Cerebellar nuclear complex (tissue), 1 donor: Measurements from ENCODE around the gene ACLY.
"Not testable (repeated sequence)": the region's sequence is repeated elsewhere in the genome, so short reads cannot be mapped to it uniquely, and the experiment has no call there.

Experiments used
- DNase-seq, 2 experiments: peaks; one replicate each; lab custom pipeline; 2025; lab: John Stamatoyannopoulos, UW

The ACLY gene

DNA sequence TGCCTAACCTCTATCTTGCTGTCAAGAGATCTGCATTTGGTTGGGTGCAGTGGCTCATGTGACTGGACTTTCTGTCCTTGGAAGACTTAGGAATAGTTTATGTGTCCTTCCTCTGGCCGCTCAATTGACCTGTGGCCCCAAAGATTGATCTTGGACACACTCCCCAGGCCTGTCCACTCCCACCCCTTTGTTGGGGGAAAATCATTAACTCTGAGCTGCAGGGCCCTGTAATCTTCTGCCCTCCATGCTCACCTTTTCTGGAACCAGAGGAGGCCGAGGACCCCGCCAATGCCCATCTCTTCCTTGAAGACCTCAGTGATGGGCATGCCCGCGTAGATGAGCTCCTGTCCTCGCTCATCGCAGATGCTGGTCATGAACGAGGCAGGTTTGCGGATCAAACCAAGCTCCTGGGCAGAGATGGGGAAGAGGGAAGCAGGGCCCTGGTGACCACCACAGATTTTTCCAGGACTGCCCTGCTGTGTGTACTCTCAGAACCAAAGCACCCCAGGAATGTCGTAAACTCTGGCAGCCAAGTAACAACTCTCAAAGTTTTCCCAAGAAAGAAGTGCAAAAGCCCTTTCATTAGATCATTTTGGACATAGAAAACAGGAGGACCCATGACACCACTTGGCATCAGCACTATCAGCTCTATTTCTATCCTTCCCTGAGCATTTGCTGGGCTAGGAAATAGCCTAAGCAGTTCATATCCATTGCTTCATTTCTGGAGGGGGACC is 45.0 kb downstream of the ACLY start:
- DNase-seq, result no peak

DNA sequence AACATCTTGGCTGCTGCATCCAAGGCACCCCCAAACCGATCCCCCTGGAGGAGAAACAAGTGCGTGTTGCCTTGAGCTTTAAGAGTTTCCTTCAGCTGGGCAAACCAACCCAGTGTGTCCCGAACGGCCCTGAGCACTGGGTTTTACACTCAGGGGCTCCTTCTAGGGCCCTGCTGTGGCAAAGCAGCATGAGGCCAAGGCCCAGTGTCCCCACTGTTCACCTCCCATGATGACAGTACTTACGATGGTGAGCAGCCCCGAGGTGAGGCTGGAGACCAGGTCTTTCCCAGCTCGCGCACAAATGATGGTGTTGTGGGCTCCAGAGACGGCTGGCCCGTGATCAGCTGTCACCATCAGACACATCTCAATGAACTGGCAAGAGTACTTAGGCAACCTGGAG is 47.0 kb downstream of the ACLY start:
- DNase-seq, result no peak

DNA sequence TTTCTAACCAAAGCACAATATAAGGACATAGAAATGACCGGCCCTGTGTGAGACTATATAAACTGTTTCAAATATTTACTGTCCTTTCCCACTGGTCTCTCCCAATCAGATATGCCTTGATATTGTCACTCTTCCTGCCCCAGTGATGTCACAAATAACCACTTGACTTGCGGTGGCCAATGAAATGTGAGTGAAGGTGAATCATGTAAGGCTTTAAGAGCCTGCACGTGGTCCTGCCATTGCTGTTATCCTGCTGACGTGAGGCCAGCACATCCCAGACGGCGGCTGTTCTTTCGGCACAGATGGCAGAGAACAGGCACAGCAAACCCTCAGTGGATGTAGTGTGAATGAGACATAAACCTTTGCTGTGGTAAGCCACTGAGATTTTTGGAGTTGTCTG is 48.1 kb downstream of the ACLY start:
- no peak for DNase-seq

DNA sequence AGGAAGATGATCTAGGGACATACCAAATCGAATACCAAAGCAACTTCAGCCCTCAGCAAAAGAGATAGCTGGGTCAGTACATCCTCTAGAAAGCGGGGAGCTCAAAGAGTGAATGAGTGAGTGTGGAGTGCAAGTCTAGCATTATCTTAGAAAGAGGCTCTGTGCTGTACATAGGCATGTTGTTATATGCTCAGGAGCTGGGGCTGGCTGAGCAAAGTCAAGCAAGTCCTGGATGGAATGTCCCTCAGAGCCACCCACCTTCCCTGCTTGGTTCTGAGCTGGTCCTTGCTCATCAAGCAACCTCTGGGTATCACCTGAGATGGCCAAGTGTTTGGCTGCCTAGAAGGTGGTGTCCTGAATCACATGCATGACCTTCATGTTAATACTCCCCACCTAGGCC is 48.7 kb downstream of the ACLY start:
- no peak for DNase-seq

DNA sequence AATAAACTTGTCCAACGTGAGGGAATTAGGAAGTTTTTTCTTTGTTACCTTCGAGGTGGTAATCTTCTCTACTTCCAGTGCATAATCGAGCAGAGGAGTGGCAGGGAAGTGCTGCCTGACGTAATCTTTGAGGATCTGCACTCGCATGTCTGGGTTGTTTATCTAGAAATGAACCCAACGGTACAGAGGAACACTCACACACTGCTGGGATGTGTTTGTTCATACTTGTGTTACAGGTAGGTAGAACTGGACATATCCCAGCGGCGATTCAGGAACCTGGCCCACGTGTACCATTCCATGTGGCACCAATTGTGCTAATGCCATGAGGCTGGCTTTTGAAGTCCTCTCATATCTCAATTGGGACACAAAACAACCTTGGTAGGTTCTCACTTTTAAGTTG is 49.3 kb downstream of the ACLY start:
- DNase-seq, result no peak

DNA sequence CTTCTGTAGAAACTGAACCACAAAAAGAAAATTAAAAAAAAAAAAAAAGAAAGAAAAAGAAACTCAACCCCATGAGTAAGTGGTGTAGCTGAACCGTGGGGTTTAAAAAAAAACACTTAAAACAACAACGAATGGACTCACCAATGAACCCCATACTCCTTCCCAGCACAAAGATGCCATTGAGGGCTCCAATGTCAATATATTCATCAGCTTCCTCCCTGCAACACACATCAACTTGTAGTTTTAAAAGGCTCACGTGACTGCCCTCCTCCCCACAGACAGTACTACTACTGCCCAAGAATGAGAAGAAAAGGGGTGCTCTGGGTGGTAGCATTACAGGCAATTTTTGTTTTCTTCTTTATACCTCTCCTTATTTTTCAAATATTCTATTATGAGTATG is 50.2 kb downstream of the ACLY start:
- DNase-seq, result no peak

DNA sequence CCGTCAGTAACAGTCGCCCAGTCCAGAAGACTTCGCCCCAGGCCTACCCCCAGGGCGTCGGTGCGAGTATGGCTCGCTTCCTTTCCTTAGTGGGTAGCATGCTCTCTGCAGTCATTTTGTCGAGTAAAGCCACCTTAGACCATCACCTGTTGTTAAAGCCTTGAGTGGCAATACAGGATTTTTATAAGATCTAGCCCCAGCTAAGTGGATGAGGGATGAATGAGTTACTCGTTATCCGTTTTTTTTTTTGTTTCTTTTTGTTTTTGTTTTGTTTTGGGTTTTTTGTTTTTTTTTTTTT is 53.2 kb downstream of the ACLY start:
- no peak for DNase-seq

DNA sequence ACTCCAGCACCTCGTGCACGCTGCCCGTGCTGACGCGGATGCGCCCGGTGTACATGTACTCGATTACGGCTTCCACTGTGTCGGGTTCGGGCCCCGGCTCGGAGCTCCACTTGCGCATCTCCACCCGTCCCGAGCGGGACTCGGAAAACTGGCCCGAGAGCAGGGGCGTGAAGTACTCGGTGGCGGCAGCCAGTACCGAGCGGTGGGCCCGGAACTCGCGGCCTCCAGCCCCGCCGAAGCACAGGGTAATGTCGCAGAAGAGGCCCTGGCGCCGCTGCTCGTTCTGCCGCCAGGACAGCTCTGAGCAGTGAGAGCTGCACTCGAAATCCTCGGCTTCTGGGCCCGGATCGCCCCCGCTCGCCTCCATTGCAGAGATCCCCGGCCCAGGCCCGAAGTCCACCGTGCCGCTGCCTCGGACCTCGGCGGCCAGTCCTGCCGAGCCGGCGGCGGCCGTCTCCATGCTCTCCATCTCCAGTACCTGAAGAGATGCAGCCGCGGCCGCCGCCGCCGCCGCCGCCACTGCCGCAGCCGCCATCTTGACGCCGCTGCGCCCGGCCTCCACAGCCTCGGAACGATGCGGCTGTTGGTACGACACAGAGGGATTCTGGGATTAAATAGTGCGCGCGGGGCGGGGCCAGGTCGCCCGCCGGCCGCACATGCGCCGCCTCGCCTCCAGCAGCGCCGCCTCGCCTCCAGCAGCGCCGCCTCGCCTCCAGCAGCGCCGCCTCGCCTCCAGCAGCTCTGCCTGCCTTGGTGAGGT is 53.7 kb downstream of the ACLY start, which contains the start of gene KLHL11:
KLHL11 (minus strand) TSS at position 588 of the 760 bp plus-strand sequence; CDS start at position 535, 53 bp downstream.
- peak; percentile 38 to 68 for DNase-seq

DNA sequence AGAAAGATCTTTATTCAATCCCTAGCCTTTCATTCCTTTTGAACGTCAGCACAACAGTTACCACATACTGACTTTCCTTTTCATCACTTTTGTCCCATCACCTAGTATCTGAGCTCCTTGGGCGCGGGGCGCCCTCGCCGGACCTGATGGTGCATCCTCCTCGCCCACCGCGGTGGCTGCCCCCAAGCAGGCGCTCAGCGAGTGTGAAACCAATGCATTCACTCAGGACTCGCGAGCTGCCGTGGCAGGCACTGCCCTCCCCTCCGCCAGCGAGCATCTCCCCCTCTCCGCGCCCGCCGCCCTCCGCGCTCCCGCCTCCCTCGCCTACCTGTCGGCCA is 54.3 kb downstream of the ACLY start:
- DNase-seq, result no peak

DNA sequence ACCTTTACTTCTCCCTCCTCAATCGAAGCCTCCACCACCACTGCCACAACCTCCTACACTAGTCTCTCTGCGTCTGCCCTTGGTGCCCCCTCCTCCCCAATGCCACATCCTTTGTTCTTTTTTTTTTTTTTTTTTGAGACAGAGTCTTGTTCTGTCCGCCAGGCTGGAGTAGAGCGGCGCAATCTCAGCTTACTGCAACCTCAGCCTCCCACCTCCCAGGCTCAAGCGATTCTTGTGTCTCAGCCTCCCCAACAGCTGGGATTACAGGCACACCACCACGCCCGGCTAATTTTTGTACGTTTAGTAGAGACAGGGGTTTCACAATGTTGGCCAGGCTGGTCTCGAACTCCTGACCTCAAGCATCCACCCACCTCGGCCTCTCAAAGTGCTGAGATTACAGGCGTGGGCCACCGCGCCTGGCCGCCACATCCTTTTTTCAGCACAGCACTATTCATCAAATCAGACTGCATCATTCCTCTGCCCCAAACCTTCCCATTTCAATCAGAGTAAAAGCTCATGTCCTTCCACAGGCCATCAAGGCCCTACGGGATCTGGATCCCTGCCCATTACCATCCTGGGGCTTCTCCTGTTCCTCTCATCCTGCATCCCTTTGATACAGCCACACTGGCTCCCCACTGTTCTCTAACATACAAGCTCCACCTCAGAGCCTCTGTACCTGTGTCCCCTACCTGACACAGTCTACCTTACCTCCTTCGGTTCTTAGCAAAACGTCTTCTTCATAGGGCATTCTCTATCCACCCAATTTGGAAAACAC is 55.5 kb downstream of the ACLY start:
- DNase-seq, result no peak

DNA sequence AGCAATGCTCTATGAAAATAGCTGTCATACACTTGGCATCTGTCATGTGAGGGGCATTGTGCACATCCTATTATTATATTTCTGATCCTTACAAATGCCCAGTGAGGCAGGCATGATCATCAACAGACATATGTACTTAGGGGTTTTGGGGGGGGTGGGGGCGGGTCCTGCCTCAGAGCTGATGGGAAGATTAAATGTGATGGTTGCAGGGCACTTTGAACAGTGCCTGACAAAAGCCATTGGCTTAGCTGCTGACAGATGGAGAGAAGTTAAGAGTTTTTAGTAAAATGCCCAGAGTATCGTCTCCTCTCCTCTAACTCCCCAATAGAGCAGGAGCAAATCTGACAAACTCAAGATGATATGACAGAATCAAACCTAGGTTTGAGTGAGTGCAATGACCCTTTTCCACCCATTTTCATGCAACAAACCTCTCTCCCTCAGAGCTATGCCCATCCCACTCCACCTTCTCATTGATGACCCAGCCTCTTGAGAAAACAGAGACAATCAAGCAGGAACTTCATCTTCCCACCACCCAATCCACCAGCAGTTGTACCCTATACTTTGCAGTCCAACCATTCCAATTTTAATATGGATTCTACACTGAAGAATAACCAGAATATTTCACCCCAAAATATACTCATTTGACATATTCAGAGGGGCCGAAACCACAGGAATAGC is 58.4 kb downstream of the ACLY start:
- DNase-seq, result no peak

DNA sequence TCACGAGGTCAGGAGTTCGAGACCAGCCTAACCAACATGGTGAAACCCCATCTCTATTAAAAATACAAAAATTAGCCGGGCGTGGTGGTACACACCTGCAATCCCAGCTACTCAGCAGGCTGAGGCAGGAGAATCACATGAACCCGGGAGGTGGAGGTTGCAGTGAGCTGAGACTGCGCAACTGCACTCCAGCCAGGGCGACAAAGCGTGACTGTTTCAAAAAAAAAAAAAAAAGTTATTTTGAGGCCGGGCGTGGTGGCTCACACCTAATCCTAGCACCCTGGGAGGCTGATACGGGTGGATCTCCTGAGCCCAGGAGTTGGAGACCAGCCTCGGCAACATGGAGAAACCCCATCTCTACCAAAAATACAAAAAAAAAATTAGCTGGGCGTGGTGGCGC is 67.4 kb downstream of the ACLY start:
- not testable (repeated sequence) for DNase-seq

DNA sequence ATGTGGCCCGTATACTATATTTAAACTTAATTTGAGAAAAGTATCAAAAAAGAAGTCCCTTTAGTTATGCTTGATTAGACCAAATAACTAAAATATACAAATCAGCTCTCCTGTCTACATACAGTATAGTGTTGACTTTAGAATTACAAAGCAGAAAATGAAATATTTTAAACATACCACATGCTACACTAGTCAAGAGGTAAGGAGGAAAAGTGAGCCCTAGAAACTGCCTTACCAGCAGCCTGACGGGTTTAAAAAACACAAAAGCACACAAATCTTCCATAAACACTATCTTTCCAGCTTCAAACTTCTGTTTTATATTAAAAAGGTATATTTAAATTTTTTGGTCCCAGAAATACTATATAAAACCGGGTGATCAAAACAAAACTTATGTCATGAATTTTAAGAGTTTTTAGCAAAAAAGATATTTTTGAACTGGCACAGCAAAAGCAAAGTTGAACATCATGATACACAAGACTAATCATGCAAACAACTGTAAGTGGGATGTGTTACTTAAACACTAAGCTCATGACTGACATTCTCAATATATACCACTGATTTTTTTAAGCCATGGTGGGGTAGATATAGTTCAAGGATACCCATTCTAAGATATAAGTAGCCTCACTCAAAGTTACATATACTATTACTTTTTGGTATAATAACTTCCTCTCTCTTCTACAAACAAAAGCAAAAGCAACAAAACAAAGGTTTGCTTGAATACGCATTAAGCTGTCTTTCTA is 69.3 kb downstream of the ACLY start:
- no peak for DNase-seq

DNA sequence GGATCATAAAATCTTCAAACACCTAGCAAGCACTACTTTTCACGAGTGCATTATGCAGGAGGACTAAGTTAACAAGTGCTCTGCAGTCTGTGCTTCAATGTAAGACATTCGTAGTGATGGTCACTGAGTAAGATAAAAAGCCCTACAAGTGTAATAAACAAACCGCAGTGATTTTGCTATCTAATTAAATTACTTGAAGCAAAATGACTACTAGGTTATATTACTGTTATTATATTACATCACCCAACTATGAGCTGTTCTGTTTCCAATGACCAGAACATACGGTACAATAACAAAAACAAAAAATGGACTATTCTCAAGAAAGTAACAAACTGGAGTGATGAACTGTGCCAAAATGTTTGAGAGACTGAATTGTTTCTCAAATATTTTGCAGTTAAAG is 70.0 kb downstream of the ACLY start:
- no peak for DNase-seq

DNA sequence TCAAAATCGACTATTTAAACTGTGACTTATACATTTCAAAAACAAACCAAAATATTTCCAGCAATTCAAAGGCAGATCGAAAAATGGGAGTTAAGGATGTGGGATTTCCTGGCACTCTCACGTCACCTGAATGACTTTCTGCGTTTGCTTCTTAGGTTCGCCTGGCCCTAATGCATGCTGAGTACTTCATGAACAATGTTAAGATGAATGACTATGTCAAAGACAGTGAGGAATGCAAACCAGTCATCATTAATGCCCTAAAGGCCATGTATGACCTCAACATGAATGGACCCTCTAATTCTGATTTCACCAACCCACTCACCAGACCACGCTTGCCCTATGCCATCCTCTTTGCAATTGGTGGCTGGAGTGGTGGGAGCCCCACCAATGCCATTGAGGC is 73.8 kb downstream of the ACLY start:
- no peak for DNase-seq

DNA sequence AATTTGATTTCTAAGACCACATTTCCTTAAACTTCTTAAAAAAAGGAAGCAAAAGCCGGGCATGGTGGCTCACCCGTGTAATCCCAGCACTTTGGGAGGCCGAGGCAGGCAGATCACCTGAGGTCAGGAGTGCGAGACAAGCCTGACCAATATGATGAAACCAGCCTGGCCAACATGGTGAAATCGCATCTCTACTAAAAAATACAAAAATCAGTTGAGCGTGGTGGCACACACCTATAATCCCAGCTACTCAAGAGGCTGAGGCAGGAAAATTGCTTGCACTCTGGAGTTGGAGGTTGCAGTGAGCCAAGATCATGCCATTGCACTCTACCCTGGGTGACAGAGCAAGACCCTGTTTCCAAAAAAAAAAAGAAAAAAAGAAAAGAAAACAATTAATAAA is 78.0 kb downstream of the ACLY start:
- not testable (repeated sequence) for DNase-seq

DNA sequence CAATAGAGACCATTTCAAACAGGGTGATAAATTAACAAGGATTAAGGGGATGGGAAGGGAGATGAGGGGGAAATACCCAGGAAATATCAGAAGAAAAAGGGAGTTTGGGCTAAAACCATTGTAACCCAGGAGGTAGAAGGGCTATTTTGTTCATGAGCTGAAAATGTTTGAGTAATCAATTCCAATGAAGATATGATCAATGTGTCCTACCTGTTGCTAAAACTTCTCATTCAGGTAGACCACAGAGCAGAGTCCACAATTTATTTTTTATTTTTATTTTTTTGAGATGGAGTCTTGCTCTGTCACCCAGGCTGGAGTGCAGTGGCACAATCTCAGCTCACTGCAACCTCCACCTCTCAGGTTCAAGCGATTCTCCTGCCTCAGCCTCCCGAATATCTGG is 79.3 kb downstream of the ACLY start:
- DNase-seq, result not testable (repeated sequence)

DNA sequence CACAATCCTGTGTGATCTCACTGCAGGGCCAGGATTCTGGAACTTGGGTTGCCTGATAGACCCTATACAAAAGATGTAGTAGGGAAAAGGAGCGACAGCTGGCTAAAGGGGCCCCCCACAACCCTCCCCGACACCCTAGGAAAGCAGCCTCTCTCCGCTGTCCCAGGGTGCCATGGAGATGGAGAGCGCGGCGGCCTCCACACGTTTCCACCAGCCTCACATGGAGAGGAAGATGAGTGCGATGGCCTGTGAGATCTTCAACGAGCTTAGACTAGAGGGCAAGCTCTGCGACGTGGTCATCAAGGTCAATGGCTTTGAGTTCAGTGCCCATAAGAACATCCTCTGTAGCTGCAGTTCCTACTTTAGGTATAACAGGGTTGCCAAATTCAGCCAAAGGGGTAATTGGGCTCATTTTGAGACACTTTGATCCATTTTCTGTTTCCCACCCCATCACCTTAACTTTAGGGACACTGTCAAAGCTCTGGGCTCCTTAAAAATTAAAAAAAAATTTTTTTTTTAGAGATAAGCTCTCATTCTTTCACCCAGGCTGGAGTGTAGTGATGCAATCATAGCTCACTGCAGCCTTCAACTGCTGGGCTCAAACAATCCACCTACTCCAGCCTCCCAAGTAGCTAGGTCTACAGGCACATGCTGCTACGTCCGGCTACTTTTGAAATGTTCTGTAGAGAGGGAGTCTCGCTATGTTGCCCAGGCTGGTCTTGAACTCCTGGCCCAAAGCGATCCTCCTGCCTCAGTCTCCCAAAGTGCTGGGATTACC is 80.8 kb downstream of the ACLY start, which contains the start of gene KLHL10:
KLHL10 (plus strand) TSS at position 65 of the 778 bp plus-strand sequence; CDS start at position 173, 108 bp downstream.
- DNase-seq, result no peak

DNA sequence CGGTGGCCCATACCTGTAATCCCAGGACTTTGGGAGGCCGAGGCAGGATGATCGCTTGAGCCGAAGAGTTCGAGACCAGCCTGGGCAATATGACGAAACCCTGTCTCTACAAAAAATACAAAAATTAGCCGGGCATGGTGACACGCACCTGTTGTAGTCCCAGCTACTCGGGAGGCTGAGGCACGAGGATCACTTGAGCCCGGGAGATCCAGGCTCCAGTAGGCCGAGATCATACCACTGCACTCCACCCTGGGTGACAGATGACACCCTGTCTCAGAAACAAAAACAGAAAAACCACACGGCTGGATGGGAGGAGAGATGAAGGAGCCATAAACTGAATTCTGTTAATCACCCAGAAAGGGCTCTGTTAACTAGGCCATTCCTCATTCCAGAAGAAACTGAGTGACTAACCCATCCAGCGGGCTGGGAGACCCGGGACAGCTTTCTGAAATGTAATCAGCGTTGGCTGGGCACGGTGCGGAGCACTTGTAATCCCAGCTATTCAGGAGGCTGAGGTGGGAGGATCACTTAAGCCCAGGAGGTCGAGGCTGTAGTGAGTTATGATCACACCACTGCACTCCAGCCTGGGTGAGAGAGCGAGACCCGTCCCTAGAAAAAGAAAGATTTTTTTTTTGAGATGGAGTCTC is 82.1 kb downstream of the ACLY start:
- DNase-seq, result no peak

DNA sequence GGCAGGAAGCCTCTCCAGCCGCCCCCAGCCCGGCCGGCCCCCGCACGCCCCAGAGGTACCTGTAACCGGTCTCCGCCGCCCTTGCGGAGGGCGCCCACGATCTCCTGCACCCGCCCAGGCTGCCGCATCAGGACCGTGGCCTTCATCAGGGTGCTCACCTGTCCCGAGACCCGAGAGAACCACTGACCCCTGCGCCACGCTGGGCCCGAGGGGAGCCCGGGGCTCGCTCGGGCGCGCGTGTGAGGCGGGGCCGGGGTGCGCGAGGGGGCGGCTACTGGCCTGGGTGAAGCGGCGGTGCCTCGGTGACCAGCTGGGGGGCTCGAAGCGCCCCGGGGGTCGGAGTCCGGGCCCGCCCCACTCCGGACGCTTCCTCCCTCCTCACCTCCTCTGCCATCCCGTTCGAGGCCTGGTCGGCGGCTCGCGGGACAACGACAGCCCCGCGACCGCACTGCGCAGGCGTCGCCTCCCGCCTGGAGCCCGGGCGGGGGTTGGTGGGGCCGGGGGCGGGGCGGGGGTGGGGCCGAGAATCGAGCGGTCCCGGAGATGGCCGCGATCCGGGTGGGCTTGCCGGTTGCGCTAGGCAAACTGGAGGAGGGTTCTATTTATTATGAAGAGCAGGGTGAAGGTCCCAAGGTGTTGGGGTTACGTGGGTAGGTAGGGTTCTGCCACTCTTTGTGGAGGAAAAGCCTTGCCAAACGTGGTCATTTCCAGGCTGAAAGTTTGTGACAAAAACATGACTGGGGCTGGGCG is 82.8 kb downstream of the ACLY start, which contains the start of gene NT5C3B:
NT5C3B (minus strand) TSS at position 433 of the 750 bp plus-strand sequence; CDS start at position 394, 39 bp downstream.
- DNase-seq, result no peak
